Type B pancreatic cell (in vitro differentiated cells): ENCODE measurements around the gene ELSPBP1. TPM values are rescaled to one million over a fixed set of nuclear protein-coding genes. Genes with fewer than 3 reads are reported as not detected.
"Not testable (repeated sequence)": the region's sequence is repeated elsewhere in the genome, so short reads cannot be mapped to it uniquely, and the experiment has no call there.

Source experiments
- DNase-seq: peaks from one replicate; pipeline ENCODE4 v3.0.0; 2021; ENCODE audit warnings: mixed read lengths; ENCODE audit not compliant: unreplicated experiment; ENCODE audit errors: extremely low spot score
- H3K27ac Mint-ChIP-seq: 2 replicates; pipeline ENCODE4 v1.8.0; 2021; ENCODE audit warnings: mild to moderate bottlenecking, mixed read lengths
- H3K27me3 Mint-ChIP-seq: 2 replicates; pipeline ENCODE4 v1.8.0; 2021; ENCODE audit warnings: mixed read lengths
- H3K36me3 Mint-ChIP-seq: 2 replicates; pipeline ENCODE4 v1.8.0; 2021; ENCODE audit warnings: mixed read lengths
- H3K4me1 Mint-ChIP-seq: one replicate; pipeline ENCODE4 v1.8.0; 2021; ENCODE audit warnings: mixed read lengths; ENCODE audit not compliant: unreplicated experiment
- H3K4me3 Mint-ChIP-seq: 2 replicates; pipeline ENCODE4 v1.8.0; 2021; ENCODE audit warnings: mild to moderate bottlenecking, mixed read lengths
- H3K9me3 Mint-ChIP-seq: 2 replicates; pipeline ENCODE4 v1.8.0; 2021; ENCODE audit warnings: mixed read lengths
- CTCF ChIP-seq: fragments of 200-600 bp; sonication (generic); conservative IDR thresholded peaks from 2 replicates; pipeline ENCODE4 v1.5.0; 2021; ENCODE audit warnings: antibody characterized with exemption, mild to moderate bottlenecking
- total RNA-seq: library from RNA; stranded (reverse); gene quantifications from 2 replicates; pipeline ENCODE4 v1.2.1, GENCODE V29; 2021; ENCODE audit warnings: low replicate concordance

ELSPBP1 gene
- total RNA-seq, 1 donor from 2014 or later: not detected

GRCh38 chr19:48059331-48059730 lies 64.9 kb downstream of the ELSPBP1 start:
- Mint-ChIP-seq H3K27ac (no peak overlapping the region), H3K9me3 (no peaks in the 10 kb centered on the region), H3K36me3 (no peaks in the 10 kb centered on the region), H3K27me3 (peaks cover 17% of the 10 kb centered on the region), H3K4me1 (no peaks in the 10 kb centered on the region), H3K4me3 (no peak overlapping the region)
- TF ChIP-seq CTCF: no peak
- DNase-seq: no peak

GRCh38 chr19:48060381-48060780 lies 65.9 kb downstream of the ELSPBP1 start:
- no peaks in the 10 kb centered on the region for H3K36me3 Mint-ChIP-seq
- peaks cover 23% of the 10 kb centered on the region for H3K27me3 Mint-ChIP-seq
- H3K27ac Mint-ChIP-seq: no peak overlapping the region
- DNase-seq: no peak
- no peaks in the 10 kb centered on the region for H3K9me3 Mint-ChIP-seq
- no peaks in the 10 kb centered on the region for H3K4me1 Mint-ChIP-seq
- no peak for TF ChIP-seq CTCF
- H3K4me3 Mint-ChIP-seq: no peak overlapping the region

- DNase-seq: no peak
- no peaks in the 10 kb centered on the region for H3K36me3 Mint-ChIP-seq
- H3K9me3 Mint-ChIP-seq: no peaks in the 10 kb centered on the region
- no peak overlapping the region for H3K4me3 Mint-ChIP-seq
- H3K27ac Mint-ChIP-seq: no peak overlapping the region
- no peak for TF ChIP-seq CTCF
- H3K4me1 Mint-ChIP-seq: no peaks in the 10 kb centered on the region
- H3K27me3 Mint-ChIP-seq: peaks cover 23% of the 10 kb centered on the region
Observed at GRCh38 chr19:48061401-48062344, 67.2 kb downstream of the ELSPBP1 start.

- peaks cover 21% of the 10 kb centered on the region for H3K27me3 Mint-ChIP-seq
- no peaks in the 10 kb centered on the region for H3K36me3 Mint-ChIP-seq
- H3K4me3 Mint-ChIP-seq: no peak overlapping the region
- no peak for DNase-seq
- H3K9me3 Mint-ChIP-seq: no peaks in the 10 kb centered on the region
- TF ChIP-seq CTCF: no peak
- no peaks in the 10 kb centered on the region for H3K4me1 Mint-ChIP-seq
- no peak overlapping the region for H3K27ac Mint-ChIP-seq
Observed at GRCh38 chr19:48064509-48064908, 70.1 kb downstream of the ELSPBP1 start.

- H3K36me3 Mint-ChIP-seq: no peaks in the 10 kb centered on the region
- H3K4me3 Mint-ChIP-seq: no peak overlapping the region
- H3K27ac Mint-ChIP-seq: no peak overlapping the region
- DNase-seq: no peak
- no peaks in the 10 kb centered on the region for H3K4me1 Mint-ChIP-seq
- no peaks in the 10 kb centered on the region for H3K9me3 Mint-ChIP-seq
- TF ChIP-seq CTCF: no peak
- peaks cover 8% of the 10 kb centered on the region for H3K27me3 Mint-ChIP-seq
Observed at GRCh38 chr19:48069435-48069834, 75.0 kb downstream of the ELSPBP1 start.

- not testable (repeated sequence) for H3K9me3 Mint-ChIP-seq, H3K4me3 Mint-ChIP-seq, H3K27ac Mint-ChIP-seq, H3K27me3 Mint-ChIP-seq, H3K4me1 Mint-ChIP-seq, DNase-seq, H3K36me3 Mint-ChIP-seq
Observed at GRCh38 chr19:48070177-48070769, 75.8 kb downstream of the ELSPBP1 start.
